ENCODE data around the gene POP4. TPM values are rescaled to one million over a fixed set of nuclear protein-coding genes. Genes with fewer than 3 reads are reported as not detected.

POP4 gene
- total RNA-seq, 1 donor from 2014 or later = 66.9 TPM

- DNase-seq (ENCODE audit: low spot score) = no peak
Measured at GRCh38 chr19:29629836-29630534, 23.9 kb downstream of the POP4 start.

GRCh38 chr19:29630655-29631054, 24.6 kb downstream of the POP4 start:
- DNase-seq (ENCODE audit: low spot score) = no peak

GRCh38 chr19:29631450-29631849, 25.4 kb downstream of the POP4 start:
- DNase-seq (ENCODE audit: low spot score) = no peak

GRCh38 chr19:29634002-29634401, 27.9 kb downstream of the POP4 start:
- DNase-seq (ENCODE audit: low spot score) = no peak

- DNase-seq (ENCODE audit: low spot score) = no peak
Measured at GRCh38 chr19:29634423-29635130, 28.5 kb downstream of the POP4 start.

GRCh38 chr19:29635963-29636362, 29.9 kb downstream of the POP4 start:
- DNase-seq (ENCODE audit: low spot score) = no peak

- no peak for DNase-seq (ENCODE audit: low spot score)
Measured at GRCh38 chr19:29636553-29637360, 30.7 kb downstream of the POP4 start.

- no peak for DNase-seq (ENCODE audit: low spot score)
Measured at GRCh38 chr19:29639086-29639485, 33.0 kb downstream of the POP4 start.

GRCh38 chr19:29640231-29640630, 34.1 kb downstream of the POP4 start:
- no peak for DNase-seq (ENCODE audit: low spot score)

- DNase-seq (ENCODE audit: low spot score) = no peak
Measured at GRCh38 chr19:29641597-29641996, 35.5 kb downstream of the POP4 start.

- no peak for DNase-seq (ENCODE audit: low spot score)
Measured at GRCh38 chr19:29643361-29643935, 37.4 kb downstream of the POP4 start.

- no peak for DNase-seq (ENCODE audit: low spot score)
Measured at GRCh38 chr19:29644210-29644609, 38.1 kb downstream of the POP4 start.

GRCh38 chr19:29645491-29645867, 39.4 kb downstream of the POP4 start:
- no peak for DNase-seq (ENCODE audit: low spot score)

- DNase-seq (ENCODE audit: low spot score) = no peak
Measured at GRCh38 chr19:29645911-29646310, 39.8 kb downstream of the POP4 start.

GRCh38 chr19:29650772-29651387, 44.8 kb downstream of the POP4 start:
- no peak for DNase-seq (ENCODE audit: low spot score)

GRCh38 chr19:29651622-29652394, 45.7 kb downstream of the POP4 start:
- no peak for DNase-seq (ENCODE audit: low spot score)

- no peak for DNase-seq (ENCODE audit: low spot score)
Measured at GRCh38 chr19:29653398-29653797, 47.3 kb downstream of the POP4 start.

- DNase-seq (ENCODE audit: low spot score) = no peak
Measured at GRCh38 chr19:29655648-29656335, 49.7 kb downstream of the POP4 start.

- no peak for DNase-seq (ENCODE audit: low spot score)
Measured at GRCh38 chr19:29658221-29658991, 52.3 kb downstream of the POP4 start.

GRCh38 chr19:29660835-29661234, 54.8 kb downstream of the POP4 start:
- no peak for DNase-seq (ENCODE audit: low spot score)
